Activated CD4-positive, alpha-beta T cell treated with anti-CD3 and anti-CD28 coated beads for 24 hours (primary cell): Measurements from ENCODE around the gene FUT7.

Source experiments
- DNase-seq, 2 donors: peaks; one replicate each; pipeline ENCODE4 v3.0.0-alpha.2; 2020; ENCODE audit warnings: low read depth in 2 of 2

FUT7 gene

GRCh38 chr9:137018761-137019559 is 12.9 kb downstream of the FUT7 start:
- DNase-seq, result no peak

GRCh38 chr9:137017791-137018497 is 13.9 kb downstream of the FUT7 start:
- DNase-seq, result no peak

- DNase-seq, result no peak
These were observed 14.8 kb downstream of the FUT7 start for GRCh38 chr9:137017071-137017470.

GRCh38 chr9:137016436-137016835 is 15.5 kb downstream of the FUT7 start:
- no peak for DNase-seq

GRCh38 chr9:137015976-137016375 is 15.9 kb downstream of the FUT7 start:
- DNase-seq, result no peak

- DNase-seq, result no peak
These were observed 16.4 kb downstream of the FUT7 start for GRCh38 chr9:137015540-137015930.

GRCh38 chr9:137014776-137015539 is 16.9 kb downstream of the FUT7 start:
- no peak for DNase-seq

- DNase-seq, result no peak
These were observed 17.7 kb downstream of the FUT7 start for GRCh38 chr9:137014166-137014565.

- DNase-seq, result no peak
These were observed 18.3 kb downstream of the FUT7 start for GRCh38 chr9:137013571-137013940.

GRCh38 chr9:137012694-137013570 is 19.0 kb downstream of the FUT7 start:
- no peak for DNase-seq

GRCh38 chr9:137011907-137012675 is 19.8 kb downstream of the FUT7 start:
- no peak for DNase-seq

GRCh38 chr9:137011156-137011555 is 20.7 kb downstream of the FUT7 start:
- no peak for DNase-seq

- no peak for DNase-seq
These were observed 21.8 kb downstream of the FUT7 start for GRCh38 chr9:137009938-137010732.

- DNase-seq, result no peak
These were observed 22.7 kb downstream of the FUT7 start for GRCh38 chr9:137009217-137009616.

GRCh38 chr9:137008312-137008711 is 23.6 kb downstream of the FUT7 start:
- DNase-seq, result no peak

GRCh38 chr9:137007816-137008270 is 24.0 kb downstream of the FUT7 start:
- no peak for DNase-seq

- DNase-seq, result no peak
These were observed 24.6 kb downstream of the FUT7 start for GRCh38 chr9:137007108-137007815.

GRCh38 chr9:137006116-137007003 is 25.5 kb downstream of the FUT7 start:
- no peak for DNase-seq
